Activated naive CD4-positive, alpha-beta T cell treated with anti-CD3 and anti-CD28 coated beads for 36 hours (primary cell): ENCODE data around the gene LOX. TPM values are rescaled to one million over a fixed set of nuclear protein-coding genes. Genes with fewer than 3 reads are reported as not detected.
"Not testable (repeated sequence)": the region's sequence is repeated elsewhere in the genome, so short reads cannot be mapped to it uniquely, and the experiment has no call there.

ENCODE experiments used
- CTCF ChIA-PET: fragments of 350-600 bp; sonication (Branson Sonifier 250); formaldehyde crosslinking; loops from one replicate; lab custom pipeline; 2021; ENCODE audit warnings: antibody characterized with exemption; lab: Charles Lee
- DNase-seq: peaks from one replicate; pipeline ENCODE4 v3.0.0-alpha.2; 2020
- H3K27ac Mint-ChIP-seq: one replicate; pipeline ENCODE4 v1.8.0; 2021; ENCODE audit warnings: mild to moderate bottlenecking, mixed read lengths
- H3K27me3 Mint-ChIP-seq: one replicate; pipeline ENCODE4 v1.8.0; 2021; ENCODE audit warnings: low read depth, mixed read lengths
- H3K36me3 Mint-ChIP-seq: one replicate; pipeline ENCODE4 v1.8.0; 2021; ENCODE audit warnings: low read depth, mixed read lengths
- H3K4me1 Mint-ChIP-seq: one replicate; pipeline ENCODE4 v1.8.0; 2021; ENCODE audit warnings: low read depth, mixed read lengths
- H3K4me3 Mint-ChIP-seq: one replicate; pipeline ENCODE4 v1.8.0; 2021; ENCODE audit warnings: mild to moderate bottlenecking, moderate library complexity, mixed read lengths
- H3K9me3 Mint-ChIP-seq: one replicate; pipeline ENCODE4 v1.8.0; 2021; ENCODE audit warnings: mixed read lengths
- intact Hi-C: fragments of 100-400 bp; cut with micrococcal nuclease; formaldehyde crosslinking; loops from one replicate; pipeline ENCODE4 v1.15.1; 2023
- total RNA-seq, 2 experiments: library from RNA; stranded (reverse); gene quantifications; one replicate each; pipeline ENCODE4 v1.2.3, GENCODE V29; 2021

The LOX gene
- total RNA-seq, 2 experiments from 2014 or later = not detected

DNA sequence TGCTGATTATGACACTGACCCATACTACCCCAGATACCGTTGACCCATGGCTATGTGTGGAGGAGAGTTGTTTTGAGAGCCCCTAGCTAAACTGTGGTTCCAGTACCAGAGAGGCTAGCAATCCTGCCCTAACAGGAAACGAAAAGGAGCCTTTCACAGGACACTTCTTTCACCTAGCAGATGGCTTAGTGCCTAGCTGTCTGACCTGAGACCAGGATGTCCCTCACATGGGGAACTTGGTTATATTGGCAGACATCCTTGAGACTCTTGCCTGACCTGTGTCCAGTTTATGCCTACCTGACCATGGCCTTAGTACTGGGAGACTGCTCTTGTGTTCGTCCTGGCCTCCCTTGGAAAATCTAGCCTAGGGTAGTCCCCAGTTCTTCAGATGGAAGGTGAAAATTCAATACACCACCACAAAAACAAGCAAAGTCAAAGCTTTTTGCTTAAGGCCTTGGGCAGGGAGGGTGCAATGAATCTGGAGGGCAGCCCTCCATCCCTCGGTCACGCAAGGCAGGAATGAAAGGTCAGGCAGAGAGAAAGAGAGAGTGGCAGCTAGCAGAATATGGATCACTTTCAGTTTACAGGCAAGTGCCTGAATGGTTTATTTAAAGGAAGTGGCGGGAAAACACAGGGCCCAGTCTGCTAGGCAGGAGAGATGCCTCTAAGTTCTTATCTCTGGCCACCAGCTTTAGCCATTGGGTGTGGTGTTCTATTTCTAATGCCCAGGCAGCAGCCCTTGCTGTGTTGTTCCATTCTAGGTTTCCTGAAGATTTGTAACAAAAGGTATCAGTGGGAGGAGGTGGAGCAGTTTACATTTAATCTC, 34.9 kb upstream of the LOX start:
- CTCF ChIA-PET = no interaction called here
- Mint-ChIP-seq H3K36me3 (no peaks in the 10 kb centered on the region), H3K4me1 (no peaks in the 10 kb centered on the region), H3K4me3 (no peak overlapping the region), H3K27ac (no peak overlapping the region), H3K9me3 (no peaks in the 10 kb centered on the region), H3K27me3 (no peaks in the 10 kb centered on the region)
- no peak for DNase-seq
- intact Hi-C loops = no loop called here

DNA sequence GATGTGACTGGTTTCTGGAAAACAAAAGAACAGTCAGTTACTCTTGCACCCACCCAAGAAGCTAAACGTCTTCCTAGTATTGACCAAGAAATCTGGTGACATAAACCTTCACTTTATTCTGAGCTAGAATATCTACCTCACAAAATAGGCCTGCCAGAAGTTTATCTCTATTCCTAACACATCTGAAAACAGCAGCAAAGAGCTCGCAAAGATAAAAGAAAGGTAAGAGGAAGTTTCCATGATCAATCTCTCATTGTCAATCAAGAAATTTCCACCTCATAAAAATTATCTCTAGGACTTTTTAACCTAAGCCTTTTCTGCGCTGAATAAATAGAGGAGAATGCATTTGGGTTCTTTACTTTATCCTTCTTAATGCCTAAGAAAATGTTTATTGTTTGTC, 34.0 kb upstream of the LOX start:
- Mint-ChIP-seq H3K36me3 (no peaks in the 10 kb centered on the region), H3K4me3 (no peak overlapping the region), H3K9me3 (no peaks in the 10 kb centered on the region), H3K27ac (no peak overlapping the region), H3K27me3 (no peaks in the 10 kb centered on the region), H3K4me1 (no peaks in the 10 kb centered on the region)
- intact Hi-C loops = no loop called here
- CTCF ChIA-PET = no interaction called here
- no peak for DNase-seq

DNA sequence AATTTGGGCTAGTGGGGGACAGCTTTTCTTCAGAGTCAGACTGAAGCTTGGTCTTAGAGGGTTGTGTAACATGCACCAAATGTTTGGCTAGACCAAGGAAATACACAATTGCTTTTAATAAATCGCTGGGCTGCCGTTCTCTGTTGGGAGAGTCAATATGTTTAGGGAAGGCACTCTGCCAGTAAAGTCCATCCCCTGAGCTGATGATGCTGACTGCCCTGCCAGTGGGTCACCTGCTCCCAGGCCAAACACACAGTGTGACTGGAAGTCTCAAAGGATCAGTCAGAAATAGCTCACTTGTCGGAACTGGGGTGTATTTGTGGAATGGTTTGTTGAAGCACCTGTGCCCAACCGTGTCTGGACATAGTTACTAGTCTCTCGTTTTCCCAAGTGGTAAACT, 33.4 kb upstream of the LOX start:
- intact Hi-C loops = no loop called here
- DNase-seq = no peak
- H3K9me3 Mint-ChIP-seq = no peaks in the 10 kb centered on the region
- CTCF ChIA-PET = no interaction called here
- H3K4me1 Mint-ChIP-seq = no peaks in the 10 kb centered on the region
- peaks cover 3% of the 10 kb centered on the region for H3K27me3 Mint-ChIP-seq
- H3K27ac Mint-ChIP-seq = no peak overlapping the region
- H3K36me3 Mint-ChIP-seq = no peaks in the 10 kb centered on the region
- H3K4me3 Mint-ChIP-seq = no peak overlapping the region

DNA sequence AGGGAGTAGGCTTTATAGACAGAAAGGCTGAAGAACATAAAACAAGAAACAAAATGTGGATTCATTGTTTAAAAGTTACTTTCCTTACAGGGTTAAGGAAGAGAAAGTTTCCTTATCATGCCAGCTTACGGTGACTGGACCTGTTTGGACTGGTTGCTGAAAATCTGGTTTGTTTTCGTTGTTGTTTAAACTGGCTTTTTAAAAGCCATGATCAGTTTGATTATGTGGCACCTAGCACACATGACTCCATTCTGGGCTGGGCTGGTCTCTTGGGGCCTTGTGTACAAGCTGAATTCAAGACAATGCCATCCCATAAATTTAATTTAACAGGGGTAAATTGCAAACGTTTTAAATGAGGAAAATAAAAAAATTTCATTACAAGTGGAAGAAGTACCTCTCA, 32.9 kb upstream of the LOX start:
- H3K27ac Mint-ChIP-seq = no peak overlapping the region
- CTCF ChIA-PET = no interaction called here
- H3K4me1 Mint-ChIP-seq = no peaks in the 10 kb centered on the region
- H3K4me3 Mint-ChIP-seq = no peak overlapping the region
- H3K27me3 Mint-ChIP-seq = peaks cover 3% of the 10 kb centered on the region
- intact Hi-C loops = no loop called here
- no peaks in the 10 kb centered on the region for H3K36me3 Mint-ChIP-seq
- DNase-seq = no peak
- H3K9me3 Mint-ChIP-seq = no peaks in the 10 kb centered on the region

DNA sequence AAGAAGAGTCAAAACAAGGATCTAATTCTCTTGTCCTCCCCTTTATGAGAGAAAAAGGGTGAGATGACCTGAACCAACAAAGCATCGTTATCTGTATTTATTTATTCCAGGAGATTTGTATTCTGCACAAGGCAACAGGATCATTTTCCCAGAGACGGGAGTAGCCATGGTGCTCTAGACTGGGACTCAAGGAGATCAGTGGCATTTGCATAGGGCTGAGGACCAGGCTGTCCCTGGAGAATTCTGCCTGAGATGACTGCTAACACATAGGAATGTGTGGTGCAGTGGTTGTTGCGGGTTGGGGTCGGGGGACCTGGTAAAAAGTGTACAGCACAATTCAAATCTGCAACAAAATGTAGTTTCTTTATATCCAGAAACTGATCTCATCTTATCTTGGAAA, 29.0 kb upstream of the LOX start:
- Mint-ChIP-seq H3K9me3 (no peaks in the 10 kb centered on the region), H3K36me3 (no peaks in the 10 kb centered on the region), H3K27me3 (peaks cover 3% of the 10 kb centered on the region), H3K27ac (no peak overlapping the region), H3K4me3 (no peak overlapping the region), H3K4me1 (no peaks in the 10 kb centered on the region)
- CTCF ChIA-PET = no interaction called here
- intact Hi-C loops = no loop called here
- DNase-seq = no peak

DNA sequence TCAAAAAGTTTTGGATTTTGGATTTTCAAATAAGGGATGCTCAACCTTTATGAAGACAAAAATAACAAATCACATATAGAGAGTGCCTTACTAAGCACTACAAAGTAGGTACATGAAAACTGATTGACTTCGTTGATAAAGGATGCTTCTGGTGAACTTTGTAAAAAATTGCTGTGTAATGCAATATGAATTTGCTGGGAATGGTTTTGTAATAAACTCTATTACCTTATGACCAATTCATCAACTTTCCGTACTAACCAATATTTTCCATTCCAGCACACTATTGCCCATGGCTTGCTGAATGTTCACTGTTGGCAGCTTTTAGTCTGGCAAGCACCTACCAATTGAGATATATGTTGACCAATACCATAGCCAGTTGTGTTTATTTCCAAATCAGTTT, 27.9 kb upstream of the LOX start:
- Mint-ChIP-seq H3K4me3 (no peak overlapping the region), H3K4me1 (no peaks in the 10 kb centered on the region), H3K27me3 (peaks cover 3% of the 10 kb centered on the region), H3K27ac (no peak overlapping the region), H3K36me3 (no peaks in the 10 kb centered on the region), H3K9me3 (no peaks in the 10 kb centered on the region)
- DNase-seq = no peak
- CTCF ChIA-PET = no interaction called here
- intact Hi-C loops = no loop called here

DNA sequence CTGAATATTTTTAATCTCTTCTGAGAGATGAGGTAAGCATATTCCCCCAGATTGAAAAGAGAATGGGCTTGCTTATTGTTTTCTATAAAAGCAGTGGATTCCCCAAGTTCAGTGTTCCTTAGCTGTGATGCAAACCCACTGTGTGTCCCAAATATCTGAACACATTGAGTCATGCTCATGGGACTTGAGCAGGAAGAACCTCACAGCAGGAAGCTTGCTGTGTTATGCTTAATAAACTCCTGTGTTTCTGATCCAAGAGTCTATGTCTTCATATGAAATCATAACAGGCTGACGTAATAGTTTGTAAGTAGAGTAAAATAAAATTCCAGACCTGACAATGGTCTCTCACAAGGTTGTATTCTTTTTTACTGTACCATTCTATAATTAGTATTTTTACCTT, 24.8 kb upstream of the LOX start:
- Mint-ChIP-seq H3K27me3 (peaks cover 3% of the 10 kb centered on the region), H3K27ac (no peak overlapping the region), H3K36me3 (no peaks in the 10 kb centered on the region), H3K9me3 (no peaks in the 10 kb centered on the region), H3K4me1 (no peaks in the 10 kb centered on the region), H3K4me3 (no peak overlapping the region)
- DNase-seq = no peak
- CTCF ChIA-PET = interaction anchor here (0.9 kb wide), 1 partner anchor 12 kb away, joined by 3 read pairs; no protein-coding TSS in a partner anchor
- intact Hi-C loops = loop anchor here (5.0 kb wide), 2 partner anchors 54 to 1446 kb away; no protein-coding TSS in a partner anchor

DNA sequence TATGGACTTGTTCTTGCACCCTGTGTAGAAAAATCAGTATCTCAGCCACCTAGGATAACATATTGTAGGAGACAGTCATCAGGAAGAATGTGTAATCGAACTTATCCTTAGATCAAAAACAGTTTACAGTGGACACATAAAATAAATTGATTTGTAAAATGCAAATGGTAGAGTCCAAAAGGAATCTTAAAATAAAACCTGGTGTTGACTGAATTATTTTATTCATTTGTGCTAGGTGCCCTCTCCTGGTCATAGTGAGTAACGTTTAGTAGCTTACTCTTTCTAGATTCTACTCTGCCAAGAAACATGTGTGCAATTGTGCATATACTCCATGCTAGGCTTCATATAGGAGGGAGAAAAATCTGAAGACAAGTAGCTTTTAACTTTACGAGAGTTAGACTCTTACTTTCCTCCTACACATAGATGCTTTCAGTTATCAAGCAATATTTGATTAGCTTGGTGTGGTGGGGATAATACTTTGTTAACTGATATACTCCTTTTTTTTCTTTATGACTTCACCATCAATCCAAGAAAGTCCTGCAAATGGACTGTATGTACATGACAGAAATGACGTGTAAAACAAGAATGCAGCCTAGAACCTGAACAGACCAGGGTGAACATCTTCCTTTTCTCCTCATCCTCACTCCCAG, 23.7 kb upstream of the LOX start:
- DNase-seq = no peak
- CTCF ChIA-PET = interaction anchor here (0.6 to 1.0 kb wide), 7 partner anchors 8 to 89 kb away, joined by 3 read pairs; no protein-coding TSS in a partner anchor
- no peak overlapping the region for H3K4me3 Mint-ChIP-seq
- H3K4me1 Mint-ChIP-seq = no peaks in the 10 kb centered on the region
- no peaks in the 10 kb centered on the region for H3K27me3 Mint-ChIP-seq
- H3K9me3 Mint-ChIP-seq = no peaks in the 10 kb centered on the region
- intact Hi-C loops = loop anchor here (1.0 to 5.0 kb wide), 3 partner anchors 56 to 1444 kb away; no protein-coding TSS in a partner anchor
- no peak overlapping the region for H3K27ac Mint-ChIP-seq
- H3K36me3 Mint-ChIP-seq = no peaks in the 10 kb centered on the region

DNA sequence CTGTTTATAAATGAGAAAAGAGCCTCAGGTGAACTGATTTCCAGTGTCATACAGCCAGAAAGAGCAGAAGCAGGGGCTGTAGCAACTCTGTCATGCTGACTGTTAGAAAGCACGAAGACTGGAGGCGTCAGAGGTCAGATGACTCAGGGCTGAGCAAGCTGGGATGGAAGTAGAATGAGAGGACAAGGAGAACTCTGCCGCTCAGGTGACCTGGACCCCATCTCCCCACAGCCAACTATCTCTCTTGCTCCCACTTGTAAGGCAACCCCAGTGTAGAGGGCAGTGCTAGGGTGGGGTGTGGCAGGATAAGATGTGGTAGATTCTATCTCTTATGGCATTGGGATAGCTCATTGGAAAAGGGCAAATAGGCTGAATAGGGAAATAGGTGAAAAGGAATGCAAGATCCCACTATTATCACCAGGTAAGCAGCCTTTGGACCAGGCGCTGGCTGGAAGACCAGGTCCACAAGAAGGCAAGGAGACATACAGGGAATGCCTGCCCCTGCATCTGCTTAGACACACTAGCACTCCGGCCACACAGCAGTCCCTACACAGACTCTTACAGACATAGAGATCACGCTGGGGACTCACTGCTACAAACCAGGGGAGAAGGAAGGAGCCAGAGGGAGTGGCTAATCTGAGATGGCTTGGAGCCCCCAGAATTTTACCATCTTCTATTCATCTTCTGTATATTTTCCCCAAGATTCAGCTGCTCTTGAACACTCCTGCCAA, 21.2 kb upstream of the LOX start:
- H3K27me3 Mint-ChIP-seq = no peaks in the 10 kb centered on the region
- no peaks in the 10 kb centered on the region for H3K9me3 Mint-ChIP-seq
- CTCF ChIA-PET = interaction anchor here (0.6 kb wide), 1 partner anchor 9 kb away, joined by 3 read pairs; no protein-coding TSS in a partner anchor
- DNase-seq = no peak
- no peak overlapping the region for H3K27ac Mint-ChIP-seq
- no peaks in the 10 kb centered on the region for H3K36me3 Mint-ChIP-seq
- intact Hi-C loops = no loop called here
- H3K4me1 Mint-ChIP-seq = no peaks in the 10 kb centered on the region
- H3K4me3 Mint-ChIP-seq = no peak overlapping the region

DNA sequence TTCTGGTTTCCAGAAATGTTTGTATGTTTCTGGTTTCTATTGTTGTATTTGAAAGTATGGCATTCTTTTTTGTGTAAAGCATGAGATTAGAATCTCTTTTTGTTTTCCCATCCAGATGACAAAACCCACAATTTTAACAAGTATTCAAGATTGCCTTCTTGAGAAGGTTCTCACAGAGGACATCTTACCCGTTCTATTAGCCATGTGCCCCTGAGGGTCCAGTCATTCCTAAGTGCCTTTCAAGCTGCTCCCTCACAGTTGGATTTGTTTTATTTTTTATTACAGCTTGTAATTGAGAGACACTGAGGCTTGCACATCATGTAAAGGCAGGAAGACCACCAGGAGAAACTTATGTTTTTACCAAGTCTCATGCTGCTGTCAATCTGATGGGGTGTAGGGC, 19.3 kb upstream of the LOX start:
- Mint-ChIP-seq H3K4me1 (no peaks in the 10 kb centered on the region), H3K4me3 (no peak overlapping the region), H3K36me3 (no peaks in the 10 kb centered on the region), H3K27me3 (no peaks in the 10 kb centered on the region), H3K9me3 (no peaks in the 10 kb centered on the region), H3K27ac (no peak overlapping the region)
- CTCF ChIA-PET = no interaction called here
- no peak for DNase-seq
- intact Hi-C loops = no loop called here

DNA sequence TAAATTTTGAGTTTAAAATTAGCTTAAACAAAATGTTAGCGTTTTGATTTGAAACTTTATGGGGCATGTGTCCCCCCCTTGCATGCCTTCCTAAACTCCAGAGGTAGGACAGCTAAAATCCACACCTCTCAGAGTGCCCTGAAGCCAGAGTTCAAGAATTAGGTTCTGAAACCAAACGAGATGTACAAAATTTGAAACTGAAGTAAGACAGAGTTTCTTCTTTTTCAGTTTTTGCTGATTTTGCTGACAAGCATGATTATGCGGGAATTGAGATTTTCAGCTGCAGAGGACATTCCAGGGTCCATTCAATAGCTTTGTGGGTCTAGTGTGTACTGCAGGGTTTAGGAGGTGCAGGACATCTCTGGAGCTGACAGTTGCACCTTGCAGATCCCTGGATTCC, 17.1 kb upstream of the LOX start:
- CTCF ChIA-PET = interaction anchor here (0.9 kb wide), 1 partner anchor 10 kb away, joined by 3 read pairs; no protein-coding TSS in a partner anchor
- intact Hi-C loops = no loop called here
- no peak for DNase-seq
- no peak overlapping the region for H3K27ac Mint-ChIP-seq
- H3K4me3 Mint-ChIP-seq = no peak overlapping the region
- no peaks in the 10 kb centered on the region for H3K36me3 Mint-ChIP-seq
- H3K9me3 Mint-ChIP-seq = no peaks in the 10 kb centered on the region
- no peaks in the 10 kb centered on the region for H3K4me1 Mint-ChIP-seq
- H3K27me3 Mint-ChIP-seq = no peaks in the 10 kb centered on the region

DNA sequence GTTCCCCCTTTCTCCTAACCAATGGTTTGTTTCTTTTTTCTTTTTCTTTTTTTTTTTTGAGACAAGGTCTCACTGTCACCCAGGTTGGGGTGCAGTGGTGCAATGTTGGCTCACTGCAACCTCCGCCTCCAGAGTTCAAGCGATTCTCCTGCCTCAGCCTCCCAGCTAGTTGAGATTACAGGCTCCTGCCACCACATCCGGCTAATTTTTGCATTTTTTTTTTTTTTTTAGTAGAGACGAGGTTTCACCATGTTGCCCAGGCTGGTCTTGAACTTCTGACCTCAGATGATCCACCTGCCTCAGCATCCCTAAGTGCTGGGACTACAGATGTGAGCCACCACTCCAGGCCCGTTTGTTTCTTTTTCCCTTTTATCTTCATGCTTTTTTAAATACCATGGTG, 16.2 kb upstream of the LOX start:
- H3K9me3 Mint-ChIP-seq, CTCF ChIA-PET, H3K27ac Mint-ChIP-seq: not testable (repeated sequence)

More for the DNA sequence above, 16.2 kb upstream of the LOX start:
- intact Hi-C loops, H3K4me1 Mint-ChIP-seq, H3K36me3 Mint-ChIP-seq, H3K4me3 Mint-ChIP-seq, DNase-seq, H3K27me3 Mint-ChIP-seq: not testable (repeated sequence)
